NCI-H1436 (cell line): Measurements from ENCODE around the gene IFNL3.

Source experiments
- DNase-seq: peaks from one replicate; lab custom pipeline; 2025; lab: John Stamatoyannopoulos, UW

Gene IFNL3

DNA sequence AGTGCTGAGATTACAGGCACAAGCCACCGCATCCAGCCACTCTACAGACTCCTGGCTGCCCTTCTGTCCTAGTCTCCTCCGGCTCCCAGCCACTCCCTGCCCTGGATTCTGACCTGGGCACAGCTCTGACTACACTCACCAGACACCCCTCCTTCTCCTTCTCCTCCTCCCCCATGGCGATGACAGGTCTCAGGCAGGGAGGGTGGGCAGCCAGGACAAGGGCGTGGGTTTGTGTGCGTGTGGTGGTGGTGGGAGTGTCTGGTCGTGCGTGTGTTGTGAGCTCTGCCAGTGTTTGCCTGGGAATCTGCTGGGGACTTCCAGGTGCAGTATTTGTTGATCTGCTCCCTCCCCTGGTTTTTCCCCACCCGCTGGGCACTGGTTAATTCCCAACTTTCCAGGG lies 51.0 kb downstream of the IFNL3 start:
- no peak for DNase-seq
